A172 (cell line): ENCODE measurements around the gene IFIT1B. TPM values are rescaled to one million over a fixed set of nuclear protein-coding genes. Genes with fewer than 3 reads are reported as not detected.

Source experiments
- DNase-seq: peaks from one replicate; pipeline ENCODE4 v3.0.0-alpha.2; 2015; ENCODE audit warnings: low spot score
- total RNA-seq: library from RNA; depleted of rRNA; stranded (reverse); fragments of >200 nt; shearing (Covaris generic); gene quantifications from 2 replicates; pipeline ENCODE4 v1.2.3, GENCODE V29; 2014

IFIT1B gene
- total RNA-seq, 1 experiment from 2014 or later, result not detected

GRCh38 chr10:89348975-89349374, 28.9 kb upstream of the IFIT1B start:
- DNase-seq, result no peak

- peak; percentile 15 for DNase-seq
These were observed 27.1 kb upstream of the IFIT1B start for GRCh38 chr10:89350631-89351315.

- DNase-seq, result peak; percentile 46
These were observed 26.5 kb upstream of the IFIT1B start for GRCh38 chr10:89351412-89351779.

- DNase-seq, result peak; percentile 95
These were observed 25.9 kb upstream of the IFIT1B start for GRCh38 chr10:89351780-89352597.

GRCh38 chr10:89352802-89353201, 25.1 kb upstream of the IFIT1B start:
- peak; percentile 34 for DNase-seq

GRCh38 chr10:89355394-89355931, 22.4 kb upstream of the IFIT1B start:
- DNase-seq, result peak; percentile 58

- no peak for DNase-seq
These were observed 20.8 kb upstream of the IFIT1B start for GRCh38 chr10:89357096-89357495.

- no peak for DNase-seq
These were observed 19.9 kb upstream of the IFIT1B start for GRCh38 chr10:89357975-89358374.

- no peak for DNase-seq
These were observed 17.7 kb upstream of the IFIT1B start for GRCh38 chr10:89360157-89360556.

- no peak for DNase-seq
These were observed 14.9 kb upstream of the IFIT1B start for GRCh38 chr10:89362929-89363328.

- no peak for DNase-seq
These were observed 14.0 kb upstream of the IFIT1B start for GRCh38 chr10:89363729-89364442.

- no peak for DNase-seq
These were observed 13.3 kb upstream of the IFIT1B start for GRCh38 chr10:89364531-89364930.

- no peak for DNase-seq
These were observed 10.3 kb upstream of the IFIT1B start for GRCh38 chr10:89367529-89367928.

GRCh38 chr10:89368129-89368528, 9.7 kb upstream of the IFIT1B start:
- no peak for DNase-seq

- peak; percentile 51 for DNase-seq
These were observed 8.4 kb upstream of the IFIT1B start for GRCh38 chr10:89369156-89370105.

- no peak for DNase-seq
These were observed 6.8 kb upstream of the IFIT1B start for GRCh38 chr10:89371079-89371478.

- DNase-seq, result no peak
These were observed 5.9 kb upstream of the IFIT1B start for GRCh38 chr10:89371987-89372386.

GRCh38 chr10:89373916-89374711, 3.7 kb upstream of the IFIT1B start:
- DNase-seq, result peak; percentile 68

- no peak for DNase-seq
These were observed 3.1 kb upstream of the IFIT1B start for GRCh38 chr10:89374713-89375141.

- no peak for DNase-seq
These were observed 1.2 kb downstream of the IFIT1B start for GRCh38 chr10:89379103-89379502.
